ENCODE results near the gene DENND1B.

DNA sequence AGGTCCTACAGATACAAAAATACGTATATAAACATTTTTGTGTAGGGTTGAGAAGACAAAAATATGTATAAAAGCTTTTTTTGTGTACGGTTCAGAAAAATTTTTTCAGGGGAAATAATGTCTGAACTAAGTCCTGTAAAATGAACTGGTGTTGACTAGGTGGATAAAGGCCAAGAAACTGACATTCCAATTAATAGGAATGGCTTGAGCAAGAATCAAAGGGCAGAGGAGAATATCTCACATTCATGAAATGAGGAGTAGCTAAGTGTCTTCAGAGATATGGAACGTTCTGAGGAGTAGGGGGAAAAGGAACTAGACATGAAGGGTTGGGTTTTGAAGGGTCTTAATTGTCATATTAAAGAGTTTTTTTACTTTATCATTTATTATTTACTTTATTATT, 231.2 kb downstream of the DENND1B start:
- TF ChIP-seq, protein P1, sequence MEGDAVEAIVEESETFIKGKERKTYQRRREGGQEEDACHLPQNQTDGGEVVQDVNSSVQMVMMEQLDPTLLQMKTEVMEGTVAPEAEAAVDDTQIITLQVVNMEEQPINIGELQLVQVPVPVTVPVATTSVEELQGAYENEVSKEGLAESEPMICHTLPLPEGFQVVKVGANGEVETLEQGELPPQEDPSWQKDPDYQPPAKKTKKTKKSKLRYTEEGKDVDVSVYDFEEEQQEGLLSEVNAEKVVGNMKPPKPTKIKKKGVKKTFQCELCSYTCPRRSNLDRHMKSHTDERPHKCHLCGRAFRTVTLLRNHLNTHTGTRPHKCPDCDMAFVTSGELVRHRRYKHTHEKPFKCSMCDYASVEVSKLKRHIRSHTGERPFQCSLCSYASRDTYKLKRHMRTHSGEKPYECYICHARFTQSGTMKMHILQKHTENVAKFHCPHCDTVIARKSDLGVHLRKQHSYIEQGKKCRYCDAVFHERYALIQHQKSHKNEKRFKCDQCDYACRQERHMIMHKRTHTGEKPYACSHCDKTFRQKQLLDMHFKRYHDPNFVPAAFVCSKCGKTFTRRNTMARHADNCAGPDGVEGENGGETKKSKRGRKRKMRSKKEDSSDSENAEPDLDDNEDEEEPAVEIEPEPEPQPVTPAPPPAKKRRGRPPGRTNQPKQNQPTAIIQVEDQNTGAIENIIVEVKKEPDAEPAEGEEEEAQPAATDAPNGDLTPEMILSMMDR (IDR thresholded peaks at IDR 0.05), result no peak
- TF ChIP-seq POLR2A (IDR thresholded peaks at IDR 0.05), result no peak
